ENCODE measurements around the gene ZNF280B. TPM values are rescaled to one million over a fixed set of nuclear protein-coding genes. Genes with fewer than 3 reads are reported as not detected.

Gene ZNF280B
- total and polyA plus RNA-seq, 10 donors = 0.49 to 2.7 (median 1.9) TPM

DNA sequence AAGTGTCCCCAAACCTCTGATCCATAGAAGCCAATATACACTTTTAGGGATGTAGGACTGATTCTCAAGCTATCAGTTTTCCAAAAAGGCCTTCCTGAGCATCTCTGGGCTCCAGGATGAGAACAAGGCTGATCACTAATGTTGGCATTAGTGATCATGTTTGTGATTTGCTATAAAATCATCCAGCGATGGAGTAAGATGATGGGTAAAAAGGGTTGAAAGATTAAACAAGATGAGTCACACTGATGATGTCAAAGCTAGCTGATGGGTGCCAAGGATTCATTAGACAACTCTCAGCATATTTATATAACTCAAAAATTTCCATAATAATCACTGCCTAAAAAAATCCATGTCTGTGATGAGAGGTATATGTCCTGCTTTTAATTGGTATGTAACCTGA lies 42.8 kb downstream of the ZNF280B start:
- TF ChIP-seq, protein P1, sequence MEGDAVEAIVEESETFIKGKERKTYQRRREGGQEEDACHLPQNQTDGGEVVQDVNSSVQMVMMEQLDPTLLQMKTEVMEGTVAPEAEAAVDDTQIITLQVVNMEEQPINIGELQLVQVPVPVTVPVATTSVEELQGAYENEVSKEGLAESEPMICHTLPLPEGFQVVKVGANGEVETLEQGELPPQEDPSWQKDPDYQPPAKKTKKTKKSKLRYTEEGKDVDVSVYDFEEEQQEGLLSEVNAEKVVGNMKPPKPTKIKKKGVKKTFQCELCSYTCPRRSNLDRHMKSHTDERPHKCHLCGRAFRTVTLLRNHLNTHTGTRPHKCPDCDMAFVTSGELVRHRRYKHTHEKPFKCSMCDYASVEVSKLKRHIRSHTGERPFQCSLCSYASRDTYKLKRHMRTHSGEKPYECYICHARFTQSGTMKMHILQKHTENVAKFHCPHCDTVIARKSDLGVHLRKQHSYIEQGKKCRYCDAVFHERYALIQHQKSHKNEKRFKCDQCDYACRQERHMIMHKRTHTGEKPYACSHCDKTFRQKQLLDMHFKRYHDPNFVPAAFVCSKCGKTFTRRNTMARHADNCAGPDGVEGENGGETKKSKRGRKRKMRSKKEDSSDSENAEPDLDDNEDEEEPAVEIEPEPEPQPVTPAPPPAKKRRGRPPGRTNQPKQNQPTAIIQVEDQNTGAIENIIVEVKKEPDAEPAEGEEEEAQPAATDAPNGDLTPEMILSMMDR (IDR thresholded peaks at IDR 0.05 in 8 of 11, conservative IDR thresholded peaks at IDR 0.05 in 3 of 11) = no peak
- no peak for TF ChIP-seq POLR2A (IDR thresholded peaks at IDR 0.05)
- TF ChIP-seq POLR2AphosphoS5 (IDR thresholded peaks at IDR 0.05) = no peak
- Histone ChIP-seq H3K4me1 (peaks cover 0 to 12% (median 5%) of the 10 kb centered on the region in 6 donors), H3K36me3 (no peaks in the 10 kb centered on the region), H3K4me3 (no peak overlapping the region), H3K9me3 (peaks cover 0 to 34% (median 26%) of the 10 kb centered on the region in 8 donors), H3K27ac (no peak overlapping the region), H3K27me3 (replicated peaks in 1 of 7) (peaks cover 0 to 45% (median 12%) of the 10 kb centered on the region in 7 donors)
- 83 to 96% (median 90%) methylated on average over 1 of the region's 1 CpG for WGBS, 5 donors
- no peak for DNase-seq
- intact Hi-C loops (cut with DNase I; ENCODE audit: low total_unique reads) = no loop called here

DNA sequence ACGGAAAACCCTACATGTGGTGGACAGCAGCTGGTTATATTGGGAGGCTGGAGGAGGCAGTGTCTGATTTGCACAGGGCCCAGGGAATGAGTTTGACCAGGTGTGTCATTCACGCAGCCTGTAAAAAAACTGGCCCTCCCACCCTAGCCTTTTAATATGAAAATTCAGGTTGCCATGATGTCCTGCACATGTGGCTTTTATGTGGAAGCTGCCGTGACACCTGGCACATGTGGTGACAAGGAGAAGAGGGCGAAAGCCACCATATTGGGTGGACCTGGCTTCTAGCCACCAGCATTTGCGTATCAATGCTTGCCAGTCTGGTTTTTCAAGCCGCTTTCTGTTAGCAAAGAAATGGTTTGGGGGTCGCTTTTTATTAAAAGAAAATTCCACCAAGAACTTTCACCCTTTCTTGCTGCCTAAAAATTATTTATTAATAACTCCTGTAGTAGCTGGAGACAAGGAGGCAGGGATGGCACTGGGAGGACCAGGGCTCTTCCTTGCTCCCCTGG lies 43.4 kb downstream of the ZNF280B start:
- no peak for DNase-seq
- Histone ChIP-seq H3K4me1 (peaks cover 0 to 12% (median 5%) of the 10 kb centered on the region in 6 donors), H3K9me3 (peaks cover 0 to 34% (median 30%) of the 10 kb centered on the region in 8 donors), H3K36me3 (no peaks in the 10 kb centered on the region), H3K27ac (no peak overlapping the region), H3K27me3 (replicated peaks in 1 of 7) (peaks cover 0 to 51% (median 12%) of the 10 kb centered on the region in 7 donors), H3K4me3 (no peak overlapping the region)
- intact Hi-C loops (cut with DNase I; ENCODE audit: low total_unique reads) = no loop called here
- WGBS, 5 donors = 70 to 78% (median 76%) methylated on average over 7 of the region's 7 CpGs
- TF ChIP-seq POLR2A (IDR thresholded peaks at IDR 0.05) (no peak), POLR2AphosphoS5 (IDR thresholded peaks at IDR 0.05) (no peak)
- TF ChIP-seq, protein P1 (IDR thresholded peaks at IDR 0.05 in 8 of 11, conservative IDR thresholded peaks at IDR 0.05 in 3 of 11) = no peak

DNA sequence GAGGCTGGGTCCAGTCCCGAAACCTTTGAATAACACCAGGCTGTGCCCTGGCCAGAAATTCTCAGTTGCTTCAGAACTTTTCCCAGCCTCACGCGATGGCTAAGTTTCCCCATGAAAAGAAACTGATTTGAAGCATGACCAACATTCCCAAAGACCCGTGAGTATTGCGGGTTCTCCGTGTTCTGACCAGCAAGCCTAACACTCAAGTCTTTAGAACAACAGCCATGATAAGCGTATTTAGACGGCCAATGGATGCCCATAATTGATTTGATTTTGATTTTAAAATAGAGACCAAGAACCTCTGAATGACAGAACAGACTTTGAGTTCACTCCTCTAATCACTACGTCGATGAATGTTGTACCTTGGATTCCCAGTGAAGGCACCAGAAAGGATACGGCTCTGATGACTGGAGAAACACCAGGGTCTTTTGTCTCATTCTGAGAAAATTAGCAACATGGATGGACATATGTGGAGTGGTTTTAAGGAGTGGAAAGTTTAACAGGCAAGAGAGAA lies 43.9 kb downstream of the ZNF280B start:
- Histone ChIP-seq H3K4me3 (no peak overlapping the region), H3K27ac (no peak overlapping the region), H3K36me3 (no peaks in the 10 kb centered on the region), H3K27me3 (replicated peaks in 1 of 7) (peaks cover 0 to 52% (median 12%) of the 10 kb centered on the region in 7 donors), H3K9me3 (peaks cover 0 to 34% (median 30%) of the 10 kb centered on the region in 8 donors), H3K4me1 (peaks cover 0 to 12% (median 5%) of the 10 kb centered on the region in 6 donors)
- WGBS, 5 donors = 85 to 90% (median 85%) methylated on average over 11 of the region's 11 CpGs
- no peak for DNase-seq
- TF ChIP-seq, protein P1 (IDR thresholded peaks at IDR 0.05 in 8 of 11, conservative IDR thresholded peaks at IDR 0.05 in 3 of 11) = no peak
- TF ChIP-seq POLR2AphosphoS5 (IDR thresholded peaks at IDR 0.05) (no peak), POLR2A (IDR thresholded peaks at IDR 0.05) (no peak)
- intact Hi-C loops (cut with DNase I; ENCODE audit: low total_unique reads) = no loop called here

DNA sequence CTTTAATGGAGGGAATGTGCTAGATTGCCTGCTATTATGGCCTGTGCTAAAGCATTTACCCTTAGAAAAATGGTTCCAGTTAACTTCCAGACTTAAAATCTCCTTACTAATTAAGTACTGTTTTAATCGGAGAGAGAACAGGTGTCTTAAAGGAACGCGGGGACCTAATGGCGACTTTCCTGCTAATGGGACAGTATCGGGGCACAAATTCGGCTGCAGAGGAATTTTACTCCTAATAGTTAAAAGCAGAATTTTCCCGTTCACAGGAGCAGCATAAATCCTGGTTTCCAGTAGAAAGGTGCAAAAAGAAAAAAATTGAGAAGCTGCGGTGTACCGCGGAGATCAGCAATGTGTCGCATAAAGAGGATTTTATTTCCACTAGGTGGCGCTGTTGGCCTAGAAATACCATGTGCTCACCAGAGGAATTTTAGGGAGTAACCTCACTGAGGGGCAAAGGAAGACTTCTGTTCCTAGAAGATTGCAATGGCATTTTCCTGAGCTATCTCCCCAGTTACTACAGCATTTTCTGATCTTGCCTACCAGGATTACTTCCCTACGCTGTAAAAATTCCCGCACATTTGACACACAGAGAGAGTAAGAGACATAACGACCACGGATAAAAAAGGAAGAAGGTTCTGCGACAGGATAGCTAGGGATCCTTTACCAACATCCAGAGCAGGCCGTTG lies 44.5 kb downstream of the ZNF280B start:
- H3K27me3 ChIP-seq (replicated peaks in 1 of 7) = peaks cover 0 to 52% (median 12%) of the 10 kb centered on the region in 7 donors
- intact Hi-C loops (cut with DNase I; ENCODE audit: low total_unique reads) = no loop called here
- no peak overlapping the region for H3K4me3 ChIP-seq
- H3K36me3 ChIP-seq = no peaks in the 10 kb centered on the region
- TF ChIP-seq POLR2AphosphoS5 (IDR thresholded peaks at IDR 0.05) (no peak), POLR2A (IDR thresholded peaks at IDR 0.05) (no peak)
- TF ChIP-seq, protein P1 (IDR thresholded peaks at IDR 0.05 in 8 of 11, conservative IDR thresholded peaks at IDR 0.05 in 3 of 11) = peak; percentile 46 to 82 (median 68)
- WGBS, 5 donors = 28 to 33% (median 32%) methylated on average over 18 of the region's 18 CpGs
- no peak for DNase-seq
- no peak overlapping the region for H3K27ac ChIP-seq
- peaks cover 4 to 34% (median 30%) of the 10 kb centered on the region in 8 donors for H3K9me3 ChIP-seq
- H3K4me1 ChIP-seq = peaks cover 0 to 12% (median 5%) of the 10 kb centered on the region in 6 donors

All from spleen (tissue), 11 donors.